Fibroblast of lung (primary cell): ENCODE results near the gene MT1X. TPM values are rescaled to one million over a fixed set of nuclear protein-coding genes. Genes with fewer than 3 reads are reported as not detected.
A peak's percentile ranks its signal among the peaks of the same experiment; 100 is the strongest.
"Not testable (repeated sequence)": the region's sequence is repeated elsewhere in the genome, so short reads cannot be mapped to it uniquely, and the experiment has no call there.

Source experiments
- DNase-seq, 2 donors: peaks; one replicate each; pipeline versions ENCODE4 v3.0.0 to v3.0.0-alpha.2; 2010; ENCODE audit warnings: low read depth in 2 of 2
- H2AFZ ChIP-seq: 2 replicates; pipeline ENCODE4 v1.5.1; 2012; ENCODE audit warnings: low read length, control low read depth, inconsistent platforms
- H3K27ac ChIP-seq: 2 replicates; pipeline ENCODE4 v1.5.1; 2011; ENCODE audit warnings: low read length, control low read depth; ENCODE audit not compliant: insufficient read depth
- H3K27me3 ChIP-seq: 2 replicates; pipeline ENCODE4 v1.5.1; 2011; ENCODE audit warnings: mild to moderate bottlenecking, low read length; ENCODE audit not compliant: control insufficient read depth, insufficient read depth
- H3K36me3 ChIP-seq: 2 replicates; pipeline ENCODE4 v1.5.1; 2011; ENCODE audit warnings: low read length; ENCODE audit not compliant: control insufficient read depth, insufficient read depth
- H3K4me1 ChIP-seq: 2 replicates; pipeline ENCODE4 v1.5.1; 2011; ENCODE audit warnings: low read length; ENCODE audit not compliant: control insufficient read depth, insufficient read depth; ENCODE audit errors: extremely low read depth
- H3K4me2 ChIP-seq: 2 replicates; pipeline ENCODE4 v1.5.1; 2011; ENCODE audit warnings: low read length, control low read depth; ENCODE audit not compliant: insufficient read depth; ENCODE audit errors: extremely low read depth
- H3K4me3 ChIP-seq, 4 experiments: fragments of 200-600 bp in 1 of 4; sonication (generic) in 1 of 4; replicated peaks in 1 of 4; 2 replicates each; pipeline ENCODE4 v1.5.1; 2011 to 2016; ENCODE audit warnings: low read length in 4 of 4, low read depth in 3 of 4, mild to moderate bottlenecking in 3 of 4, control low read depth in 2 of 4, inconsistent platforms in 1 of 4, mixed read lengths in 1 of 4; ENCODE audit not compliant: insufficient read depth in 1 of 4; ENCODE audit errors: control extremely low read depth in 1 of 4
- H3K79me2 ChIP-seq: 2 replicates; pipeline ENCODE4 v1.5.1; 2012; ENCODE audit warnings: mild to moderate bottlenecking, low read length, inconsistent platforms; ENCODE audit not compliant: control insufficient read depth, insufficient read depth
- H3K9ac ChIP-seq: 2 replicates; pipeline ENCODE4 v1.5.1; 2011; ENCODE audit warnings: mild to moderate bottlenecking, low read length, control low read depth; ENCODE audit not compliant: insufficient read depth
- H3K9me3 ChIP-seq: 2 replicates; pipeline ENCODE4 v1.5.1; 2012; ENCODE audit warnings: low read depth, low read length; ENCODE audit not compliant: control insufficient read depth, insufficient read depth
- H4K20me1 ChIP-seq: 2 replicates; pipeline ENCODE4 v1.5.1; 2011; ENCODE audit warnings: low read length; ENCODE audit not compliant: control insufficient read depth, insufficient read depth; ENCODE audit errors: extremely low read depth
- CTCF ChIP-seq, 2 donors: IDR thresholded peaks in 1 of 2; conservative IDR thresholded peaks in 1 of 2; 1 replicate in 1 of 2; 2 replicates in 1 of 2; pipeline ENCODE4 v1.5.1; 2011 to 2012; ENCODE audit warnings: low read length in 2 of 2, control low read depth in 1 of 2, inconsistent platforms in 1 of 2, low read depth in 1 of 2, mild to moderate bottlenecking in 1 of 2
- EZH2 ChIP-seq: IDR thresholded peaks from 2 replicates; pipeline ENCODE4 v1.5.1; 2012; ENCODE audit warnings: low read length, control low read depth, mild to moderate bottlenecking; ENCODE audit errors: missing control alignments
- polyA plus RNA-seq, 2 donors: library from polyadenylated mRNA; depleted of rRNA in 1 of 2; stranded (reverse) in 1 of 2; unstranded in 1 of 2; fragments of >200 nt; gene quantifications; 2 replicates each; pipeline ENCODE4 v1.2.1, GENCODE V29; 2011 to 2012; ENCODE audit warnings: missing spikeins in 1 of 2
- total RNA-seq: library from RNA; depleted of rRNA; stranded (reverse); fragments of >200 nt; gene quantifications from 2 replicates; pipeline ENCODE4 v1.2.1, GENCODE V29; 2014

The MT1X gene
- total and polyA plus RNA-seq, 2 donors (not counting 1 experiment from before 2014, with no cell fraction given), result 137 to 242 TPM

- Histone ChIP-seq H3K27me3 (peaks cover 14% of the 10 kb centered on the region), H3K9ac (no peak overlapping the region), H3K4me1 (peaks cover 5% of the 10 kb centered on the region), H3K4me2 (peak overlapping the region; percentile 45), H4K20me1 (no peaks in the 10 kb centered on the region), H3K9me3 (no peaks in the 10 kb centered on the region), H3K27ac (no peak overlapping the region), H3K4me3 (no peak overlapping the region), H3K36me3 (no peaks in the 10 kb centered on the region), H2AFZ (no peak overlapping the region), H3K79me2 (no peaks in the 10 kb centered on the region)
- DNase-seq, result peak in 1 of 2 donors; percentile 66
- TF ChIP-seq CTCF (conservative IDR thresholded peaks at IDR 0.05 in 1 of 2, IDR thresholded peaks at IDR 0.05 in 1 of 2; ENCODE audit: low read depth in 1 of 2, low read length in 2 of 2) (no peak), EZH2 (no peak)
Observed at GRCh38 chr16:56672761-56673536, 9.3 kb upstream of the MT1X start.

GRCh38 chr16:56673921-56674320, 8.3 kb upstream of the MT1X start:
- Histone ChIP-seq H3K27me3 (peaks cover 9% of the 10 kb centered on the region), H3K4me1 (peaks cover 5% of the 10 kb centered on the region), H3K4me3 (no peak overlapping the region), H4K20me1 (no peaks in the 10 kb centered on the region), H3K27ac (no peak overlapping the region), H3K9ac (no peak overlapping the region), H3K9me3 (no peaks in the 10 kb centered on the region), H3K79me2 (no peaks in the 10 kb centered on the region), H3K36me3 (no peaks in the 10 kb centered on the region), H3K4me2 (no peak overlapping the region), H2AFZ (no peak overlapping the region)
- peak; percentile 5 to 46 for DNase-seq
- TF ChIP-seq CTCF (conservative IDR thresholded peaks at IDR 0.05 in 1 of 2, IDR thresholded peaks at IDR 0.05 in 1 of 2; ENCODE audit: low read depth in 1 of 2, low read length in 2 of 2) (peak; percentile 63), EZH2 (no peak)

GRCh38 chr16:56674570-56674969, 7.7 kb upstream of the MT1X start:
- H3K36me3 ChIP-seq, H3K27me3 ChIP-seq, H3K9me3 ChIP-seq, H3K79me2 ChIP-seq, H3K27ac ChIP-seq, H3K4me1 ChIP-seq, H2AFZ ChIP-seq, H3K4me2 ChIP-seq, H3K9ac ChIP-seq, H4K20me1 ChIP-seq, H3K4me3 ChIP-seq, DNase-seq: not testable (repeated sequence)
